Panc1 (cell line): ENCODE results near the gene TECPR1. TPM values are rescaled to one million over a fixed set of nuclear protein-coding genes. Genes with fewer than 3 reads are reported as not detected.

Source experiments
- ATAC-seq: fragments of 200-7000 bp; cut with Tn5 transposase; 2 replicates; pipeline ENCODE4 v1.9.1; 2020; ENCODE audit warnings: mild to moderate bottlenecking, moderate library complexity
- BruUV-seq: library from RNA; stranded (reverse); fragments of 400-500 nt; replicated peaks from 2 replicates; lab custom pipeline; 2021; lab: Mats Ljungman, UMichigan
- CTCF ChIA-PET: fragments of 300-600 bp; sonication (Branson Sonifier 250); formaldehyde crosslinking; loops from one replicate; lab custom pipeline; 2022; ENCODE audit warnings: antibody characterized with exemption; lab: Charles Lee
- POLR2A ChIA-PET: fragments of 300-600 bp; sonication (Branson Sonifier 250); formaldehyde crosslinking; loops from one replicate; lab custom pipeline; 2022; ENCODE audit warnings: antibody characterized with exemption; lab: Charles Lee
- DNase-seq: peaks from one replicate; pipeline ENCODE4 v3.0.0-alpha.2; 2010; ENCODE audit warnings: low read depth, low spot score
- H3K27ac ChIP-seq: 2 replicates; pipeline ENCODE4 v1.5.1; 2011; ENCODE audit warnings: mild to moderate bottlenecking, low read length, inconsistent platforms
- H3K27me3 ChIP-seq: fragments of 200-500 bp; sonication (Bioruptor generic); 2 replicates; pipeline ENCODE4 v1.6.0; 2014; ENCODE audit warnings: low read length, inconsistent platforms; ENCODE audit not compliant: control insufficient read depth, insufficient read depth
- H3K36me3 ChIP-seq: fragments of 200-500 bp; sonication (Bioruptor generic); 2 replicates; pipeline ENCODE4 v1.5.1; 2014; ENCODE audit warnings: inconsistent platforms, mild to moderate bottlenecking, low read length, moderate library complexity; ENCODE audit not compliant: control insufficient read depth, insufficient read depth
- H3K4me1 ChIP-seq: 2 replicates; pipeline ENCODE4 v1.5.1; 2011; ENCODE audit warnings: inconsistent platforms, mild to moderate bottlenecking, low read length, moderate library complexity; ENCODE audit not compliant: control insufficient read depth, insufficient read depth
- H3K4me3 ChIP-seq, 2 experiments: 2 replicates each; pipeline ENCODE4 v1.5.1; 2011 to 2012; ENCODE audit warnings: low read depth in 2 of 2, low read length in 2 of 2, mild to moderate bottlenecking in 2 of 2, inconsistent platforms in 1 of 2, moderate library complexity in 1 of 2
- H3K9me3 ChIP-seq: fragments of 200-500 bp; sonication (Bioruptor generic); 2 replicates; pipeline ENCODE4 v1.5.1; 2014; ENCODE audit warnings: low read depth, mild to moderate bottlenecking, inconsistent platforms, low read length, moderate library complexity; ENCODE audit not compliant: control insufficient read depth, insufficient read depth
- CTCF ChIP-seq: fragments of 450-650 bp; IDR thresholded peaks from 2 replicates; pipeline ENCODE4 v1.5.1; 2017; ENCODE audit warnings: mild to moderate bottlenecking
- POLR2AphosphoS5 ChIP-seq: IDR thresholded peaks from 2 replicates; pipeline ENCODE4 v1.6.1; 2012; ENCODE audit warnings: mild to moderate bottlenecking, low read depth, low read length, moderate library complexity
- REST ChIP-seq, 2 experiments: IDR thresholded peaks; 2 replicates each; pipeline ENCODE4 v1.6.1; 2011 to 2012; ENCODE audit warnings: low read depth in 2 of 2, control low read depth in 1 of 2, low read length in 1 of 2, mild to moderate bottlenecking in 1 of 2, moderate library complexity in 1 of 2; ENCODE audit not compliant: insufficient read depth in 1 of 2
- SIN3A ChIP-seq: IDR thresholded peaks from 2 replicates; pipeline ENCODE4 v1.6.1; 2012; ENCODE audit warnings: low read depth, mild to moderate bottlenecking, low read length, moderate library complexity, borderline replicate concordance; ENCODE audit not compliant: insufficient read depth
- TCF7L2 ChIP-seq: IDR thresholded peaks from 2 replicates; pipeline ENCODE4 v1.6.1; 2011; ENCODE audit warnings: mild to moderate bottlenecking, low read depth, low read length, inconsistent platforms
- in situ Hi-C: cut with HindIII; loops from 2 replicates; pipeline ENCODE4 v1.10.0; 2016; ENCODE audit warnings: low sequenced_read_pairs, low pct_unique_long_range_greater_than_20kb
- intact Hi-C: fragments of 100-400 bp; cut with micrococcal nuclease; formaldehyde crosslinking; loops from one replicate; pipeline ENCODE4 v1.10.0; 2022; ENCODE audit not compliant: unreplicated experiment
- total RNA-seq: library from RNA; stranded (reverse); gene quantifications from one replicate; pipeline ENCODE4 v1.2.1, GENCODE V29; 2021; ENCODE audit not compliant: unreplicated experiment

Gene TECPR1
- total RNA-seq, 1 experiment from 2014 or later, result 21.0 TPM

- H3K27me3 ChIP-seq, result no peaks in the 10 kb centered on the region
- H3K36me3 ChIP-seq, result no peaks in the 10 kb centered on the region
- TF ChIP-seq TCF7L2 (no peak), SIN3A (no peak), REST (IDR thresholded peaks at IDR 0.05; ENCODE audit: insufficient read depth in 1 of 2, low read depth in 2 of 2, low read length in 1 of 2) (no peak), POLR2AphosphoS5 (no peak), CTCF (no peak)
- in situ Hi-C loops (loop anchor here (25.0 kb wide), 1 partner anchor 111 kb away; no protein-coding TSS in a partner anchor), intact Hi-C loops (no loop called here)
- ChIA-PET POLR2A (interaction anchor here (0.5 kb wide), 1 partner anchor 122 kb away, joined by 4 read pairs; no protein-coding TSS in a partner anchor), CTCF (no interaction called here)
- 0 out of 2 replicates have a peak overlapping the region, but pooled peaks have one; percentile 29 for H3K27ac ChIP-seq
- peaks cover 10% of the 10 kb centered on the region for H3K4me1 ChIP-seq
- BruUV-seq, result no TSS peak
- no peaks in the 10 kb centered on the region for H3K9me3 ChIP-seq
- no peak overlapping the region for H3K4me3 ChIP-seq
- no peak for ATAC-seq
- no peak for DNase-seq
These were observed 24.3 kb upstream of the TECPR1 start for GRCh38 chr7:98276241-98276761.

- H3K27ac ChIP-seq, result no peak overlapping the region
- CTCF ChIA-PET, result no interaction called here
- TF ChIP-seq TCF7L2, result no peak
- TF ChIP-seq REST (IDR thresholded peaks at IDR 0.05; ENCODE audit: insufficient read depth in 1 of 2, low read depth in 2 of 2, low read length in 1 of 2), result no peak
- TF ChIP-seq SIN3A, result no peak
- TF ChIP-seq POLR2AphosphoS5, result no peak
- TF ChIP-seq CTCF, result no peak
- no peaks in the 10 kb centered on the region for H3K4me1 ChIP-seq
- ATAC-seq (no peak), DNase-seq (no peak)
- in situ Hi-C loops, result no loop called here
- intact Hi-C loops, result no loop called here
- no peaks in the 10 kb centered on the region for H3K9me3 ChIP-seq
- H3K4me3 ChIP-seq, result no peak overlapping the region
- BruUV-seq, result no TSS peak
- no peaks in the 10 kb centered on the region for H3K36me3 ChIP-seq
- POLR2A ChIA-PET, result no interaction called here
- H3K27me3 ChIP-seq, result no peaks in the 10 kb centered on the region
These were observed 15.3 kb upstream of the TECPR1 start for GRCh38 chr7:98267303-98267702.
